SK-N-MC (cell line): ENCODE results near the gene PRR15.
A peak's percentile ranks its signal among the peaks of the same experiment; 100 is the strongest.

ENCODE experiments used
- DNase-seq: peaks from one replicate; pipeline ENCODE4 v3.0.0-alpha.2; 2011; ENCODE audit warnings: low read depth, low spot score
- H3K27ac ChIP-seq: fragments of 200-600 bp; sonication (generic); 2 replicates; pipeline ENCODE4 v1.5.1; 2016; ENCODE audit warnings: mixed run types
- H3K36me3 ChIP-seq: fragments of 200-600 bp; sonication (generic); 2 replicates; pipeline ENCODE4 v1.6.1; 2017; ENCODE audit warnings: antibody characterized with exemption, low read length, mixed read lengths; ENCODE audit not compliant: insufficient read depth
- H3K4me3 ChIP-seq: fragments of 200-600 bp; sonication (generic); 2 replicates; pipeline ENCODE4 v1.5.1; 2016
- H3K9ac ChIP-seq: fragments of 200-600 bp; sonication (generic); 2 replicates; pipeline ENCODE4 v1.8.0; 2017; ENCODE audit warnings: mixed run types, mixed read lengths; ENCODE audit not compliant: insufficient read length
- H3K9me3 ChIP-seq: fragments of 200-600 bp; sonication (generic); 2 replicates; pipeline ENCODE4 v1.6.1; 2017; ENCODE audit warnings: low read depth, mild to moderate bottlenecking, antibody characterized with exemption, low read length, moderate library complexity, mixed read lengths
- EZH2 ChIP-seq: fragments of 200-600 bp; sonication (generic); IDR thresholded peaks from one replicate; pipeline ENCODE4 v1.6.1; 2017; ENCODE audit warnings: antibody characterized with exemption
- FOXP2 ChIP-seq: optimal IDR thresholded peaks from 2 replicates; pipeline ENCODE3; 2011; ENCODE audit warnings: mild to moderate bottlenecking, moderate library complexity; ENCODE audit not compliant: insufficient read depth; ENCODE audit errors: extremely low read length, control extremely low read depth
- POLR2AphosphoS5 ChIP-seq: IDR thresholded peaks from 2 replicates; pipeline ENCODE4 v1.6.1; 2012; ENCODE audit warnings: mild to moderate bottlenecking, low read depth, low read length, borderline replicate concordance

The PRR15 gene

GRCh38 chr7:29588212-29588611, 24.6 kb downstream of the PRR15 start:
- no peak overlapping the region for H3K27ac ChIP-seq
- DNase-seq = no peak
- no peak overlapping the region for H3K4me3 ChIP-seq
- no peaks in the 10 kb centered on the region for H3K36me3 ChIP-seq
- H3K9ac ChIP-seq = no peak overlapping the region
- no peak for TF ChIP-seq FOXP2
- no peak for TF ChIP-seq EZH2
- no peak for TF ChIP-seq POLR2AphosphoS5
- H3K9me3 ChIP-seq = no peaks in the 10 kb centered on the region

DNA sequence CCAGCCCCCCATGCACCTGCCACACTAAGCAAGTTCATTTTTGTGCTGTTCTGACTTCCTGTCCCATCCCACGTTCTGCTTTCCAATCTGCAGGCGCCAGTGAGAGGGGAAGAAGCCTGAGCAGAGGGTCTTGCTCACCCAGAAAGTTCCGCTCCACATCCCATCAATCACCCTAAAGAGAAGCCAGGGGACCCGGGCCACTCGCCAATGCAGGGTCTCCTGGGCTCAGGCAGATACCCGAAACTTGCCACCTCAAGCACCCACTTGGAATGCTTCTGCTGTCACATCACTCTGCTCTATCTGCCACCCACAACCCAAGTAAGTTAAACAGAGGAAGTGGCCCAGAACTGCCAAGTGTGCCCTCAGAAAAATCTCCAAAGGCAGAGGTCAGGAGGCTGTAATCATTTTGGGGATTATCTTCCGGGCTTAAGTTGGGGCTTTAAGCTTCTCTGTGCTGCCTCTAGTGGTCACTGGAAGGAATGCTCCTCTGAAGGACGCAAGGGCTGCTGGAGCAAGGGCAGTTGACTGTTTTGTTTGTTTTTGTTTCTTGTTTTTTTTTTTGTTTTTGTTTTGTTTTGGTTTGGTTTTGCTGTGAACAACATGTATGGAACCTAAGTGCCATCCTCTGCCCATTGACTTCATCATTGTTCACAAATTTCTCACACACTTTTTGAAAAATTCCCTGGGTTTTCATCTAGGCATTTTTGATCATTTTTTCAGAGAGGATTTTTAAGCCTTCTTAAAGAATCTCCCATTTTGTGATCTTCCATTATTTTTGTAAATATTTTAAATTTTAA, 25.5 kb downstream of the PRR15 start:
- DNase-seq = no peak
- TF ChIP-seq FOXP2 = no peak
- no peak for TF ChIP-seq EZH2
- no peak for TF ChIP-seq POLR2AphosphoS5
- no peak overlapping the region for H3K9ac ChIP-seq

DNA sequence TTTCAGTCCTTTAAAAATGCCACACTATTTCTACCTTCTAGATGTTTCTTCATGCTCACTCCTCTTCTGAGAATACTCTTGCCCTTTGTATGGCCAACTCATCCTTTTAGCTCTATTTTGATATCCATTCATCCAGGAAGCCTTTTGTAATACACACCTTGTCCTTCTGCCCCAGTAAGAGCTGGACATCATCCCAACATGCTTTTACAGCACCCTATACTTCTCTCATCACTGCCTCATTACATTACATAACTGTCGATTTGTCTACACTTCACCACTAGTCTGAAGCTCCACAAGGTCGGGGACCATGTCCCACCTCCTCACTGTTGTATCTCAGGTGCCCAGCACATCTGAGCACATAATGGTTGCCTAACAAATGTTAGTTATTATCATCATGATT, 29.2 kb downstream of the PRR15 start:
- Histone ChIP-seq H3K9ac (no peak overlapping the region), H3K36me3 (no peaks in the 10 kb centered on the region), H3K27ac (no peak overlapping the region), H3K4me3 (no peak overlapping the region), H3K9me3 (no peaks in the 10 kb centered on the region)
- DNase-seq = no peak
- TF ChIP-seq EZH2 = no peak
- no peak for TF ChIP-seq FOXP2
- no peak for TF ChIP-seq POLR2AphosphoS5

More for the DNA sequence above, 25.5 kb downstream of the PRR15 start:
- no peaks in the 10 kb centered on the region for H3K36me3 ChIP-seq
- no peak overlapping the region for H3K27ac ChIP-seq
- no peaks in the 10 kb centered on the region for H3K9me3 ChIP-seq
- no peak overlapping the region for H3K4me3 ChIP-seq

DNA sequence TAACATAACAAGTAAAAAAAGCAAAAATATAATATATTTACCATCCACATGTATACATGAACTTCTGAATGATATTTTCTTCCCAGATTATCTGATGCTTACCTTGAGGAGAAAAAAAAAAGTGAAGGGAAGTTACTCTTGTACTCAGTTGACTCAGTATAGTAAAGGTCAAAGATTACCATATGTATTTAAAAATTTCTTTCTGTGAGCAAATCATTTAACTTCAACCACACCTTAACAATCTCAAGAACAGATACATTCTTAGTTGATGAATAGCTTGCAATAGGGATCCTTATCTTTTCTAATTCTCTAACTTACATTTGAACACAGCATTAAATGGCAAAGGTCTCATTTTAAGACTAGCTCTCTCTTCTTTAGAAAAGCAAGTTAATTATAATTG, 29.8 kb downstream of the PRR15 start:
- Histone ChIP-seq H3K36me3 (no peaks in the 10 kb centered on the region), H3K4me3 (no peak overlapping the region), H3K27ac (no peak overlapping the region), H3K9me3 (no peaks in the 10 kb centered on the region), H3K9ac (no peak overlapping the region)
- no peak for TF ChIP-seq FOXP2
- no peak for TF ChIP-seq POLR2AphosphoS5
- no peak for TF ChIP-seq EZH2
- no peak for DNase-seq

GRCh38 chr7:29596593-29597178, 33.1 kb downstream of the PRR15 start:
- no peaks in the 10 kb centered on the region for H3K36me3 ChIP-seq
- no peak for DNase-seq
- no peak overlapping the region for H3K4me3 ChIP-seq
- H3K9ac ChIP-seq = no peak overlapping the region
- TF ChIP-seq FOXP2 (no peak), POLR2AphosphoS5 (no peak), EZH2 (no peak)
- no peak overlapping the region for H3K27ac ChIP-seq
- no peaks in the 10 kb centered on the region for H3K9me3 ChIP-seq

DNA sequence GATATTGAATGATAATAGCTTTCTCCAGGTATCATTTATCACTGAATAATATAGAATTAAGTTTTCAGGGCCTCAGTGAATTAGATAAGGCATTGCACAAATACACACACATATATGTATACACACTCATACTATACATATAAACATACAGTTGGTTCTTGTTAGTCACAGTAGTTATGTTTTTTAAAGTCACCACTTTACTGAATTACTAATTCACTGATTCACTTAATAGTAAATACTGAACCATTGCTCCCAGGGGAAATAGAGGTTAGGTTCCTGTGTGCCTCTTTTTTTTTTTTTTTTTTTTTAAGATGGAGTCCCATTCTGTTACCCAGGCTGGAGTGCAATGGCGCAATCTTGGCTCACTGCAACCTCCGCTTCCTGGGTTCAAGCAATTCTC, 33.6 kb downstream of the PRR15 start:
- Histone ChIP-seq H3K9ac (no peak overlapping the region), H3K36me3 (no peaks in the 10 kb centered on the region), H3K9me3 (no peaks in the 10 kb centered on the region), H3K4me3 (no peak overlapping the region), H3K27ac (no peak overlapping the region)
- peak; percentile 57 for DNase-seq
- no peak for TF ChIP-seq FOXP2
- no peak for TF ChIP-seq POLR2AphosphoS5
- TF ChIP-seq EZH2 = no peak

- H3K9me3 ChIP-seq = no peaks in the 10 kb centered on the region
- H3K9ac ChIP-seq = no peak overlapping the region
- no peak overlapping the region for H3K4me3 ChIP-seq
- no peak for TF ChIP-seq POLR2AphosphoS5
- TF ChIP-seq EZH2 = no peak
- no peak for TF ChIP-seq FOXP2
- no peak overlapping the region for H3K27ac ChIP-seq
- H3K36me3 ChIP-seq = no peaks in the 10 kb centered on the region
- no peak for DNase-seq
These were observed 34.5 kb downstream of the PRR15 start for GRCh38 chr7:29598137-29598536.

GRCh38 chr7:29598613-29599012, 35.0 kb downstream of the PRR15 start:
- TF ChIP-seq FOXP2 = no peak
- no peak for TF ChIP-seq EZH2
- TF ChIP-seq POLR2AphosphoS5 = no peak
- DNase-seq = no peak
- Histone ChIP-seq H3K9me3 (no peaks in the 10 kb centered on the region), H3K36me3 (no peaks in the 10 kb centered on the region), H3K27ac (no peak overlapping the region), H3K4me3 (no peak overlapping the region), H3K9ac (no peak overlapping the region)
